Tibial nerve (tissue), 3 donors: ENCODE results near the gene PXT1.

Source experiments
- POLR2A ChIP-seq, 2 donors: fragments of 450-650 bp; IDR thresholded peaks; one replicate each; pipeline ENCODE4 v1.6.1; 2017; ENCODE audit warnings: antibody characterized with exemption in 2 of 2, mild to moderate bottlenecking in 2 of 2, moderate library complexity in 2 of 2
- TF ChIP-seq, protein P1 (sequence below), 5 experiments: fragments of 200-600 bp in 3 of 5; fragments of 450-650 bp in 2 of 5; sonication (generic) in 3 of 5; IDR thresholded peaks; one replicate each; pipeline ENCODE4 v1.5.1; 2016 to 2019; ENCODE audit warnings: antibody characterized with exemption in 5 of 5, mild to moderate bottlenecking in 3 of 5, moderate library complexity in 2 of 5

DNA sequence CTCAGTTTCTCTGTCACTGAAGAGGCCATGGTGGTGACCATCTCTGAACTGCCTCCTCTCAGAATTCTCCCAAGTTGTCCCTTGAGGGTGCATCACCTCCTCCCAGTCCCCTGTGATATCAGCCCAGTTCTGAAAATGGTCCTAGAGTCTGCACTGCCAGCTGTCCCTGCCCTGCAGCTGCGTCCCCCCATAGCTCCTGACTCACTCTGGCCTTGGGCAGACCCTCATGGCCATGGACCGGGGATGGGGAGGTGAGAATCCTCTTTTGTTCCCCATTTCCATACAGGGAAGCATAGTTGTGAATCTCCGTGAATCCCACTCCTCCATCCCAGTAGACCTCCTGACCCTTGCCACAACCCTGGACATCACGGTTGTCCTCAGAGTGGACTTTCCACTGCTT lies 59.7 kb downstream of the PXT1 start:
- no peak for TF ChIP-seq POLR2A (IDR thresholded peaks at IDR 0.05)
- TF ChIP-seq, protein P1, sequence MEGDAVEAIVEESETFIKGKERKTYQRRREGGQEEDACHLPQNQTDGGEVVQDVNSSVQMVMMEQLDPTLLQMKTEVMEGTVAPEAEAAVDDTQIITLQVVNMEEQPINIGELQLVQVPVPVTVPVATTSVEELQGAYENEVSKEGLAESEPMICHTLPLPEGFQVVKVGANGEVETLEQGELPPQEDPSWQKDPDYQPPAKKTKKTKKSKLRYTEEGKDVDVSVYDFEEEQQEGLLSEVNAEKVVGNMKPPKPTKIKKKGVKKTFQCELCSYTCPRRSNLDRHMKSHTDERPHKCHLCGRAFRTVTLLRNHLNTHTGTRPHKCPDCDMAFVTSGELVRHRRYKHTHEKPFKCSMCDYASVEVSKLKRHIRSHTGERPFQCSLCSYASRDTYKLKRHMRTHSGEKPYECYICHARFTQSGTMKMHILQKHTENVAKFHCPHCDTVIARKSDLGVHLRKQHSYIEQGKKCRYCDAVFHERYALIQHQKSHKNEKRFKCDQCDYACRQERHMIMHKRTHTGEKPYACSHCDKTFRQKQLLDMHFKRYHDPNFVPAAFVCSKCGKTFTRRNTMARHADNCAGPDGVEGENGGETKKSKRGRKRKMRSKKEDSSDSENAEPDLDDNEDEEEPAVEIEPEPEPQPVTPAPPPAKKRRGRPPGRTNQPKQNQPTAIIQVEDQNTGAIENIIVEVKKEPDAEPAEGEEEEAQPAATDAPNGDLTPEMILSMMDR (IDR thresholded peaks at IDR 0.05) = no peak
